Endothelial cell of umbilical vein (primary cell): Measurements from ENCODE around the gene ALKBH5. TPM values are rescaled to one million over a fixed set of nuclear protein-coding genes. Genes with fewer than 3 reads are reported as not detected.

Source experiments
- BruUV-seq: library from RNA; stranded (reverse); fragments of 400-500 nt; replicated peaks from 2 replicates; lab custom pipeline; 2021; lab: Mats Ljungman, UMichigan
- CTCF ChIA-PET: fragments of 300-600, 350-600 bp; sonication (Branson Sonifier 250); formaldehyde crosslinking; loops from one replicate; lab custom pipeline; 2021; ENCODE audit warnings: antibody characterized with exemption, inconsistent platforms; lab: Charles Lee
- POLR2A ChIA-PET: fragments of 300-600, 350-600 bp; sonication (Branson Sonifier 250); formaldehyde crosslinking; loops from one replicate; lab custom pipeline; 2021; ENCODE audit warnings: antibody characterized with exemption, inconsistent platforms; lab: Charles Lee
- DNase-seq: peaks from one replicate; pipeline ENCODE4 v3.0.0-alpha.2; 2011; ENCODE audit warnings: low read depth, low spot score
- FAIRE-seq: peaks from 2 replicates; lab custom pipeline; 2011; peaks lifted over from hg19 to GRCh38; lab: Jason Lieb, UNC
- H2AFZ ChIP-seq: 2 replicates; pipeline ENCODE4 v1.6.0; 2012; ENCODE audit warnings: low read depth, low read length, control low read depth, inconsistent platforms
- H3K27ac ChIP-seq: 2 replicates; pipeline ENCODE4 v1.5.1; 2011; ENCODE audit warnings: low read depth, mild to moderate bottlenecking, control low read depth, low read length, moderate library complexity; ENCODE audit not compliant: insufficient read depth
- H3K27me3 ChIP-seq, 2 experiments: 2 replicates each; pipeline versions ENCODE4 v1.6.0 to v1.6.1; 2011; ENCODE audit warnings: low read length in 2 of 2, mixed read lengths in 1 of 2; ENCODE audit not compliant: control insufficient read depth in 2 of 2, insufficient read depth in 2 of 2
- H3K36me3 ChIP-seq, 2 experiments: 2 replicates in 1 of 2; 3 replicates in 1 of 2; pipeline ENCODE4 v1.5.1; 2011; ENCODE audit warnings: low read length in 2 of 2, mild to moderate bottlenecking in 1 of 2, moderate library complexity in 1 of 2; ENCODE audit not compliant: control insufficient read depth in 2 of 2, insufficient read depth in 2 of 2; ENCODE audit errors: extremely low read depth in 1 of 2
- H3K4me1 ChIP-seq: 3 replicates; pipeline ENCODE4 v1.5.1; 2011; ENCODE audit warnings: mild to moderate bottlenecking, low read length; ENCODE audit not compliant: control insufficient read depth, insufficient read depth; ENCODE audit errors: extremely low read depth
- H3K4me2 ChIP-seq: 2 replicates; pipeline ENCODE4 v1.6.1; 2011; ENCODE audit warnings: low read length, control low read depth, mixed read lengths; ENCODE audit not compliant: insufficient read depth
- H3K4me3 ChIP-seq, 3 experiments: fragments of 200-600 bp in 1 of 3; sonication (generic), shearing (Covaris generic) in 1 of 3; replicated peaks in 1 of 3; 2 replicates each; pipeline ENCODE4 v1.5.1; 2011 to 2016; ENCODE audit warnings: control low read depth in 3 of 3, low read length in 3 of 3, mild to moderate bottlenecking in 2 of 3, inconsistent platforms in 1 of 3, low read depth in 1 of 3, moderate library complexity in 1 of 3; ENCODE audit not compliant: insufficient read depth in 1 of 3
- H3K79me2 ChIP-seq: 2 replicates; pipeline ENCODE4 v1.6.0; 2012; ENCODE audit warnings: low read length, inconsistent platforms; ENCODE audit not compliant: control insufficient read depth, insufficient read depth
- H3K9ac ChIP-seq: replicated peaks from 2 replicates; pipeline ENCODE3; 2011; ENCODE audit warnings: low read length, control low read depth; ENCODE audit not compliant: insufficient read depth; ENCODE audit errors: extremely low read depth
- H3K9me1 ChIP-seq: replicated peaks from 3 replicates; pipeline ENCODE4 v1.6.0; 2011; ENCODE audit warnings: mild to moderate bottlenecking, low read length; ENCODE audit not compliant: control insufficient read depth, insufficient read depth; ENCODE audit errors: extremely low read depth
- H3K9me3 ChIP-seq: replicated peaks from 2 replicates; pipeline ENCODE4 v1.5.1; 2012; ENCODE audit warnings: low read length, inconsistent platforms; ENCODE audit not compliant: control insufficient read depth, insufficient read depth
- H4K20me1 ChIP-seq: replicated peaks from 2 replicates; pipeline ENCODE3; 2011; ENCODE audit warnings: mild to moderate bottlenecking, low read length; ENCODE audit not compliant: control insufficient read depth, insufficient read depth; ENCODE audit errors: extremely low read depth
- EZH2 ChIP-seq: IDR thresholded peaks from 2 replicates; pipeline ENCODE4 v1.6.1; 2012; ENCODE audit warnings: borderline replicate concordance, low read depth, mild to moderate bottlenecking, moderate library complexity, low read length, inconsistent platforms; ENCODE audit not compliant: severe bottlenecking
- FOS ChIP-seq: IDR thresholded peaks from 2 replicates; pipeline ENCODE4 v1.6.1; 2011; ENCODE audit warnings: mild to moderate bottlenecking, low read length, moderate library complexity, borderline replicate concordance; ENCODE audit not compliant: insufficient read depth
- GATA2 ChIP-seq: IDR thresholded peaks from 2 replicates; pipeline ENCODE4 v1.7.0; 2011; ENCODE audit warnings: low read depth, mild to moderate bottlenecking, moderate library complexity, mixed read lengths, low read length; ENCODE audit not compliant: insufficient read length, insufficient read depth
- JUN ChIP-seq: IDR thresholded peaks from 2 replicates; pipeline ENCODE4 v1.6.1; 2011; ENCODE audit warnings: borderline replicate concordance, low read depth; ENCODE audit not compliant: insufficient read length, insufficient read depth
- MYC ChIP-seq: IDR thresholded peaks from one replicate; pipeline ENCODE4 v1.6.1; 2011; ENCODE audit warnings: mild to moderate bottlenecking, low read depth, low read length
- POLR2A ChIP-seq: IDR thresholded peaks from 2 replicates; pipeline ENCODE4 v1.6.1; 2012; ENCODE audit warnings: low read depth, mild to moderate bottlenecking, control low read depth, low read length
- POLR2AphosphoS5 ChIP-seq: IDR thresholded peaks from 2 replicates; pipeline ENCODE4 v1.6.1; 2012; ENCODE audit warnings: low read depth, mild to moderate bottlenecking, control low read depth, low read length, moderate library complexity; ENCODE audit not compliant: insufficient read depth
- dilution Hi-C: fragments of 300-500 bp; cut with MboI; formaldehyde crosslinking; loops from one replicate; pipeline ENCODE4 v1.15.0; 2019; ENCODE audit warnings: low sequenced_read_pairs; ENCODE audit not compliant: extremely low pct_ligation_motif_present
- intact Hi-C: fragments of 100-400 bp; cut with micrococcal nuclease; formaldehyde crosslinking; loops from one replicate; pipeline ENCODE4 v1.10.0; 2022
- polyA plus RNA-seq, 4 experiments: library from polyadenylated mRNA; depleted of rRNA in 3 of 4; stranded (reverse) in 3 of 4; unstranded in 1 of 4; fragments of >200 nt; gene quantifications; 2 replicates each; pipeline versions ENCODE4 v1.2.1 to v1.2.3, GENCODE V29; 2011 to 2012; ENCODE audit warnings: missing spikeins in 1 of 4
- total RNA-seq: library from RNA; stranded (reverse); gene quantifications from 2 replicates; pipeline ENCODE4 v1.2.3, GENCODE V29; 2021
- TF ChIP-seq, protein P1 (sequence below), 2 donors: IDR thresholded peaks; 1 replicate in 1 of 2; 2 replicates in 1 of 2; pipeline ENCODE4 v1.5.1; 2011; ENCODE audit warnings: low read length in 2 of 2, mild to moderate bottlenecking in 2 of 2, moderate library complexity in 2 of 2, control low read depth in 1 of 2, inconsistent platforms in 1 of 2, low read depth in 1 of 2; ENCODE audit not compliant: insufficient read depth in 1 of 2; ENCODE audit errors: extremely low read depth in 1 of 2

The ALKBH5 gene
- total and polyA plus RNA-seq, 2 donors (not counting 3 experiments of a cell fraction or from before 2014, with no cell fraction given) = 55.3 to 71.0 TPM

- Histone ChIP-seq H3K27ac (no peak overlapping the region), H3K27me3 (no peaks in the 10 kb centered on the region), H3K9me3 (no peaks in the 10 kb centered on the region), H2AFZ (no peak overlapping the region), H3K79me2 (no peaks in the 10 kb centered on the region), H3K36me3 (no peaks in the 10 kb centered on the region), H3K9ac (no peak overlapping the region), H3K4me2 (no peak overlapping the region), H3K9me1 (no peaks in the 10 kb centered on the region), H4K20me1 (no peaks in the 10 kb centered on the region), H3K4me1 (peaks cover 3% of the 10 kb centered on the region), H3K4me3 (no peak overlapping the region)
- CTCF ChIA-PET = interaction anchor here (0.7 to 3.5 kb wide), 7 partner anchors 12 to 81 kb away, joined by 3 to 37 read pairs (median 10); partner anchors contain the start of gene ALKBH5
- no TSS peak for BruUV-seq
- intact Hi-C loops (loop anchor here (5.0 kb wide), 1 partner anchor 77 kb away; no protein-coding TSS in a partner anchor), dilution Hi-C loops (no loop called here)
- DNase-seq (no peak), FAIRE-seq (no peak)
- TF ChIP-seq, protein P1, sequence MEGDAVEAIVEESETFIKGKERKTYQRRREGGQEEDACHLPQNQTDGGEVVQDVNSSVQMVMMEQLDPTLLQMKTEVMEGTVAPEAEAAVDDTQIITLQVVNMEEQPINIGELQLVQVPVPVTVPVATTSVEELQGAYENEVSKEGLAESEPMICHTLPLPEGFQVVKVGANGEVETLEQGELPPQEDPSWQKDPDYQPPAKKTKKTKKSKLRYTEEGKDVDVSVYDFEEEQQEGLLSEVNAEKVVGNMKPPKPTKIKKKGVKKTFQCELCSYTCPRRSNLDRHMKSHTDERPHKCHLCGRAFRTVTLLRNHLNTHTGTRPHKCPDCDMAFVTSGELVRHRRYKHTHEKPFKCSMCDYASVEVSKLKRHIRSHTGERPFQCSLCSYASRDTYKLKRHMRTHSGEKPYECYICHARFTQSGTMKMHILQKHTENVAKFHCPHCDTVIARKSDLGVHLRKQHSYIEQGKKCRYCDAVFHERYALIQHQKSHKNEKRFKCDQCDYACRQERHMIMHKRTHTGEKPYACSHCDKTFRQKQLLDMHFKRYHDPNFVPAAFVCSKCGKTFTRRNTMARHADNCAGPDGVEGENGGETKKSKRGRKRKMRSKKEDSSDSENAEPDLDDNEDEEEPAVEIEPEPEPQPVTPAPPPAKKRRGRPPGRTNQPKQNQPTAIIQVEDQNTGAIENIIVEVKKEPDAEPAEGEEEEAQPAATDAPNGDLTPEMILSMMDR (IDR thresholded peaks at IDR 0.05; ENCODE audit: extremely low read depth in 1 of 2, insufficient read depth in 1 of 2, low read depth in 1 of 2, low read length in 2 of 2) = peak in 1 of 2 donors; percentile 17
- TF ChIP-seq POLR2AphosphoS5 = no peak
- POLR2A ChIA-PET = no interaction called here
Observed at GRCh38 chr17:18139949-18140348, 43.7 kb upstream of the ALKBH5 start.

DNA sequence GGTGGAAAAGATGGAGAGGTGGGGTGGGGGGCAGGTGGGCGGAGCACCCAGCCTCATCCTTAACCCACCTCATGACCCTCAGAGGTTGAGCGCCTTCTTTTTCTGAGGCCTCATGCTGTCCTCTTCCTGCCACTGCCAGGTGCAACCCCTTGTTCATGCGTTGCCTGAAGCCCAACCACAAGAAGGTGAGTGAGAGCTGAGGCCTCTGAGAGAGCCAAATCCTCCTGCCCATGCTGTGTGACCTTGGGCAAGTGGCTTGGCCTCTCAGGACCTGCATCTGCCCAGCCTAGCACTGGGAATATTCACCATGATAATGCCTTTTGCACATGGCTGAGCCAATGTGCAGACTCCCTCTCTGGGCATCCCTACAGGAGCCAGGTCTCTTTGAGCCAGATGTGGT is 43.0 kb upstream of the ALKBH5 start:
- peaks cover 4% of the 10 kb centered on the region for H3K4me1 ChIP-seq
- H3K9me3 ChIP-seq = no peaks in the 10 kb centered on the region
- intact Hi-C loops (loop anchor here (1.0 to 5.0 kb wide), 2 partner anchors 43 to 77 kb away; partner anchors contain the start of gene ALKBH5), dilution Hi-C loops (no loop called here)
- TF ChIP-seq MYC (no peak), POLR2A (no peak), FOS (no peak), GATA2 (no peak), JUN (no peak), EZH2 (no peak)
- TF ChIP-seq, protein P1 (IDR thresholded peaks at IDR 0.05; ENCODE audit: extremely low read depth in 1 of 2, insufficient read depth in 1 of 2, low read depth in 1 of 2, low read length in 2 of 2) = no peak
- no peaks in the 10 kb centered on the region for H3K79me2 ChIP-seq
- H3K27me3 ChIP-seq = no peaks in the 10 kb centered on the region
- H3K4me2 ChIP-seq = no peak overlapping the region
- no peak overlapping the region for H3K27ac ChIP-seq
- CTCF ChIA-PET = interaction anchor here (0.5 to 3.5 kb wide), 27 partner anchors 8 to 356 kb away, joined by 3 to 37 read pairs (median 4); partner anchors contain the start of gene ALKBH5
- no peaks in the 10 kb centered on the region for H4K20me1 ChIP-seq
- no peak overlapping the region for H3K4me3 ChIP-seq
- H3K9ac ChIP-seq = no peak overlapping the region
- no peak overlapping the region for H2AFZ ChIP-seq
- POLR2A ChIA-PET = no interaction called here
- FAIRE-seq (no peak), DNase-seq (no peak)
- no TSS peak for BruUV-seq
- H3K9me1 ChIP-seq = no peaks in the 10 kb centered on the region
- H3K36me3 ChIP-seq = no peaks in the 10 kb centered on the region
